HepG2 (cell line): ENCODE measurements around the gene SEMA4A. TPM values are rescaled to one million over a fixed set of nuclear protein-coding genes. Genes with fewer than 3 reads are reported as not detected.

Experiments
- ATAC-seq: fragments of 200-7000 bp; cut with Tn5 transposase; 3 replicates; pipeline ENCODE4 v1.9.1; 2020; ENCODE audit warnings: mild to moderate bottlenecking, moderate library complexity
- BruUV-seq: library from RNA; stranded (reverse); fragments of 400-500 nt; replicated peaks from 2 replicates; lab custom pipeline; 2021; lab: Mats Ljungman, UMichigan
- CTCF ChIA-PET: fragments of 300-600 bp; formaldehyde crosslinking; extraction: SDS; loops from one replicate; lab custom pipeline; 2021; ENCODE audit warnings: low total read pairs, inconsistent platforms, low intra/inter-chr PET ratio; lab: Yijun Ruan, JAX
- POLR2A ChIA-PET: fragments of 350-600 bp; sonication (Branson Sonifier 250); formaldehyde crosslinking; loops from one replicate; lab custom pipeline; 2020; ENCODE audit warnings: antibody characterized with exemption, inconsistent platforms; lab: Yijun Ruan, JAX
- DNase-seq: peaks from one replicate; pipeline ENCODE4 v3.0.0-alpha.2; 2015; ENCODE audit warnings: low spot score
- FAIRE-seq: peaks from 3 replicates; lab custom pipeline; 2011; peaks lifted over from hg19 to GRCh38; lab: Jason Lieb, UNC
- H2AFZ ChIP-seq: one replicate; pipeline ENCODE4 v1.6.1; 2011; ENCODE audit warnings: low read length, inconsistent platforms
- H3K27ac ChIP-seq: fragments of 300-600 bp; 3 replicates; pipeline ENCODE4 v1.8.0; 2011; ENCODE audit warnings: mixed run types, mild to moderate bottlenecking, mixed read lengths, low read length, inconsistent platforms; ENCODE audit not compliant: insufficient read depth; ENCODE audit errors: extremely low read length
- H3K27me3 ChIP-seq, 2 experiments: fragments of 200-600 bp in 1 of 2; 2 replicates in 1 of 2; 3 replicates in 1 of 2; pipeline versions ENCODE4 v1.6.0 to v1.8.0; 2011; ENCODE audit warnings: low read length in 2 of 2, mild to moderate bottlenecking in 2 of 2, moderate library complexity in 2 of 2, inconsistent platforms in 1 of 2; ENCODE audit not compliant: insufficient read depth in 2 of 2, control insufficient read depth in 1 of 2
- H3K36me3 ChIP-seq, 2 experiments: fragments of 200-600 bp in 1 of 2; replicated peaks in 1 of 2; 2 replicates in 1 of 2; 3 replicates in 1 of 2; pipeline versions ENCODE4 v1.5.1 to v1.8.0; 2011; ENCODE audit warnings: low read length in 2 of 2, inconsistent platforms in 1 of 2; ENCODE audit not compliant: insufficient read depth in 2 of 2, control insufficient read depth in 1 of 2
- H3K4me1 ChIP-seq: 2 replicates; pipeline ENCODE4 v1.5.1; 2012; ENCODE audit warnings: low read length, inconsistent platforms; ENCODE audit not compliant: insufficient read depth
- H3K4me2 ChIP-seq: 2 replicates; pipeline ENCODE4 v1.6.0; 2011; ENCODE audit warnings: low read depth, low read length, inconsistent platforms
- H3K4me3 ChIP-seq, 3 experiments: fragments of 200-600 bp in 1 of 3; sonication (generic), shearing (Covaris generic) in 1 of 3; replicated peaks in 1 of 3; 2 replicates each; pipeline ENCODE4 v1.5.1; 2011 to 2016; ENCODE audit warnings: low read length in 3 of 3, inconsistent platforms in 2 of 3, low read depth in 2 of 3, mild to moderate bottlenecking in 2 of 3, control low read depth in 1 of 3, mixed read lengths in 1 of 3; ENCODE audit not compliant: insufficient read depth in 1 of 3
- H3K79me2 ChIP-seq: one replicate; pipeline ENCODE4 v1.6.1; 2011; ENCODE audit warnings: low read length, inconsistent platforms; ENCODE audit not compliant: insufficient read depth
- H3K9ac ChIP-seq: 2 replicates; pipeline ENCODE4 v1.6.0; 2011; ENCODE audit warnings: mild to moderate bottlenecking, low read depth, low read length, inconsistent platforms; ENCODE audit not compliant: insufficient read depth
- H3K9me3 ChIP-seq: 2 replicates; pipeline ENCODE4 v1.5.1; 2012; ENCODE audit warnings: mild to moderate bottlenecking, low read length
- H4K20me1 ChIP-seq: 2 replicates; pipeline ENCODE4 v1.6.0; 2011; ENCODE audit warnings: inconsistent platforms, mild to moderate bottlenecking, low read length, moderate library complexity; ENCODE audit not compliant: insufficient read depth
- MTA3 ChIP-seq: sonication (generic); formaldehyde crosslinking; IDR thresholded peaks from 2 replicates; pipeline ENCODE4 v1.4.0; 2020; ENCODE audit warnings: missing genetic modification reagents
- PRDM10 ChIP-seq: sonication (generic); formaldehyde crosslinking; IDR thresholded peaks from 2 replicates; pipeline ENCODE4 v1.4.0; 2020; ENCODE audit warnings: low read depth, missing genetic modification reagents
- WGBS: methylation state at CpG from one replicate; pipeline ENCODE4 v1.1.6; 2017; ENCODE audit warnings: low lambda C conversion rate; 5-methylcytosine and 5-hydroxymethylcytosine counted together
- in situ Hi-C: cut with HindIII; loops from 2 replicates; pipeline ENCODE4 v1.10.0; 2017; ENCODE audit warnings: low pct_unique_long_range_greater_than_20kb; ENCODE audit not compliant: extremely low pct_ligation_motif_present
- intact Hi-C: fragments of 100-400 bp; cut with micrococcal nuclease; formaldehyde crosslinking; loops from one replicate; pipeline ENCODE4 v1.10.0; 2022; ENCODE audit not compliant: unreplicated experiment
- polyA plus RNA-seq, 8 experiments: library from polyadenylated mRNA; depleted of rRNA in 3 of 8; stranded (reverse) in 7 of 8; unstranded in 1 of 8; fragments of >200 nt; fragmentation: Illumina TruSeq in 4 of 8; extraction: Trizol in 4 of 8; gene quantifications; 2 replicates each; pipeline versions ENCODE4 v1.2.1 to v1.2.3, GENCODE V29; 2011 to 2016; ENCODE audit warnings: low read depth in 4 of 8, missing spikeins in 1 of 8, mixed read lengths in 1 of 8; ENCODE audit not compliant: insufficient read depth in 1 of 8
- total RNA-seq, 5 experiments: library from RNA; depleted of rRNA; stranded (reverse); fragments of >200 nt; fragmentation: Illumina TruSeq; extraction: Trizol; gene quantifications; 2 replicates each; pipeline ENCODE4 v1.2.3, GENCODE V29; 2016; ENCODE audit warnings: low read depth in 1 of 5

The SEMA4A gene
- total and polyA plus RNA-seq, 2 of the 13 experiments (the other 11 are each of a cell fraction or from before 2014, with no cell fraction given): 0.09 to 0.20 TPM

GRCh38 chr1:156113282-156113950 is 40.0 kb upstream of the SEMA4A start:
- peaks cover 68% of the 10 kb centered on the region for H3K4me1 ChIP-seq
- H3K36me3 ChIP-seq: no peaks in the 10 kb centered on the region
- H4K20me1 ChIP-seq: peaks cover 6% of the 10 kb centered on the region; the same call in 1 of the 2 replicates
- H3K27me3 ChIP-seq: no peaks in the 10 kb centered on the region; a peak in 1 of 5 replicates
- intact Hi-C loops (no loop called here), in situ Hi-C loops (no loop called here)
- no peak for ATAC-seq
- POLR2A ChIA-PET: interaction anchor here (0.9 to 6.1 kb wide), 8 partner anchors 8 to 344 kb away, joined by 3 to 90 read pairs (median 8); no protein-coding TSS in a partner anchor
- H3K4me2 ChIP-seq: peak overlapping the region; percentile 80
- WGBS: 15% methylated on average over 4 of the region's 4 CpGs
- H3K9me3 ChIP-seq: no peaks in the 10 kb centered on the region
- no peak for FAIRE-seq
- no TSS peak for BruUV-seq
- no peak overlapping the region for H2AFZ ChIP-seq
- H3K9ac ChIP-seq: no peak overlapping the region
- peak overlapping the region in 1 of 3 experiments; percentile 83; a peak in 1 of 6 replicates for H3K4me3 ChIP-seq
- CTCF ChIA-PET: no interaction called here
- no peak for DNase-seq
- H3K27ac ChIP-seq: no peak overlapping the region
- H3K79me2 ChIP-seq: peaks cover 37% of the 10 kb centered on the region
- no peak for TF ChIP-seq MTA3 (CRISPR knock-in tag)
- TF ChIP-seq PRDM10 (CRISPR knock-in tag): peak; percentile 80
